HepG2 (cell line): Measurements from ENCODE around the gene DAPK1. TPM values are rescaled to one million over a fixed set of nuclear protein-coding genes. Genes with fewer than 3 reads are reported as not detected.

Experiments used
- ATAC-seq: fragments of 200-7000 bp; cut with Tn5 transposase; 3 replicates; pipeline ENCODE4 v1.9.1; 2020; ENCODE audit warnings: mild to moderate bottlenecking, moderate library complexity
- BruUV-seq: library from RNA; stranded (reverse); fragments of 400-500 nt; replicated peaks from 2 replicates; lab custom pipeline; 2021; lab: Mats Ljungman, UMichigan
- CTCF ChIA-PET: fragments of 300-600 bp; formaldehyde crosslinking; extraction: SDS; loops from one replicate; lab custom pipeline; 2021; ENCODE audit warnings: low total read pairs, inconsistent platforms, low intra/inter-chr PET ratio; lab: Yijun Ruan, JAX
- POLR2A ChIA-PET: fragments of 350-600 bp; sonication (Branson Sonifier 250); formaldehyde crosslinking; loops from one replicate; lab custom pipeline; 2020; ENCODE audit warnings: antibody characterized with exemption, inconsistent platforms; lab: Yijun Ruan, JAX
- DNase-seq: peaks from one replicate; pipeline ENCODE4 v3.0.0-alpha.2; 2015; ENCODE audit warnings: low spot score
- FAIRE-seq: peaks from 3 replicates; lab custom pipeline; 2011; peaks lifted over from hg19 to GRCh38; lab: Jason Lieb, UNC
- H2AFZ ChIP-seq: one replicate; pipeline ENCODE4 v1.6.1; 2011; ENCODE audit warnings: low read length, inconsistent platforms
- H3K27ac ChIP-seq: fragments of 300-600 bp; 3 replicates; pipeline ENCODE4 v1.8.0; 2011; ENCODE audit warnings: mixed run types, mild to moderate bottlenecking, mixed read lengths, low read length, inconsistent platforms; ENCODE audit not compliant: insufficient read depth; ENCODE audit errors: extremely low read length
- H3K27me3 ChIP-seq, 2 experiments: fragments of 200-600 bp in 1 of 2; 2 replicates in 1 of 2; 3 replicates in 1 of 2; pipeline versions ENCODE4 v1.6.0 to v1.8.0; 2011; ENCODE audit warnings: low read length in 2 of 2, mild to moderate bottlenecking in 2 of 2, moderate library complexity in 2 of 2, inconsistent platforms in 1 of 2; ENCODE audit not compliant: insufficient read depth in 2 of 2, control insufficient read depth in 1 of 2
- H3K36me3 ChIP-seq, 2 experiments: fragments of 200-600 bp in 1 of 2; replicated peaks in 1 of 2; 2 replicates in 1 of 2; 3 replicates in 1 of 2; pipeline versions ENCODE4 v1.5.1 to v1.8.0; 2011; ENCODE audit warnings: low read length in 2 of 2, inconsistent platforms in 1 of 2; ENCODE audit not compliant: insufficient read depth in 2 of 2, control insufficient read depth in 1 of 2
- H3K4me1 ChIP-seq: 2 replicates; pipeline ENCODE4 v1.5.1; 2012; ENCODE audit warnings: low read length, inconsistent platforms; ENCODE audit not compliant: insufficient read depth
- H3K4me2 ChIP-seq: 2 replicates; pipeline ENCODE4 v1.6.0; 2011; ENCODE audit warnings: low read depth, low read length, inconsistent platforms
- H3K4me3 ChIP-seq, 3 experiments: fragments of 200-600 bp in 1 of 3; sonication (generic), shearing (Covaris generic) in 1 of 3; replicated peaks in 1 of 3; 2 replicates each; pipeline ENCODE4 v1.5.1; 2011 to 2016; ENCODE audit warnings: low read length in 3 of 3, inconsistent platforms in 2 of 3, low read depth in 2 of 3, mild to moderate bottlenecking in 2 of 3, control low read depth in 1 of 3, mixed read lengths in 1 of 3; ENCODE audit not compliant: insufficient read depth in 1 of 3
- H3K79me2 ChIP-seq: one replicate; pipeline ENCODE4 v1.6.1; 2011; ENCODE audit warnings: low read length, inconsistent platforms; ENCODE audit not compliant: insufficient read depth
- H3K9ac ChIP-seq: 2 replicates; pipeline ENCODE4 v1.6.0; 2011; ENCODE audit warnings: mild to moderate bottlenecking, low read depth, low read length, inconsistent platforms; ENCODE audit not compliant: insufficient read depth
- H3K9me3 ChIP-seq: 2 replicates; pipeline ENCODE4 v1.5.1; 2012; ENCODE audit warnings: mild to moderate bottlenecking, low read length
- H4K20me1 ChIP-seq: 2 replicates; pipeline ENCODE4 v1.6.0; 2011; ENCODE audit warnings: inconsistent platforms, mild to moderate bottlenecking, low read length, moderate library complexity; ENCODE audit not compliant: insufficient read depth
- ERF ChIP-seq: IDR thresholded peaks from 2 replicates; pipeline ENCODE4 v1.6.1; 2018; ENCODE audit warnings: missing biosample characterization, missing genetic modification reagents
- HES4 ChIP-seq: sonication (generic); formaldehyde crosslinking; IDR thresholded peaks from 2 replicates; pipeline ENCODE4 v1.9.0; 2021; ENCODE audit warnings: mild to moderate bottlenecking, missing genetic modification reagents, borderline replicate concordance
- ZFYVE20 ChIP-seq: sonication (generic); formaldehyde crosslinking; IDR thresholded peaks from 2 replicates; pipeline ENCODE4 v1.8.0; 2023; ENCODE audit warnings: low read depth, mild to moderate bottlenecking, moderate library complexity, missing genetic modification reagents, borderline replicate concordance
- ZKSCAN8 ChIP-seq: IDR thresholded peaks from 2 replicates; pipeline ENCODE4 v1.6.1; 2016; ENCODE audit warnings: borderline replicate concordance, missing genetic modification reagents, missing compliant biosample characterization
- ZNF264 ChIP-seq: sonication (generic); formaldehyde crosslinking; IDR thresholded peaks from 2 replicates; pipeline ENCODE4 v1.4.0; 2020; ENCODE audit warnings: missing genetic modification reagents
- ZNF614 ChIP-seq: IDR thresholded peaks from 2 replicates; pipeline ENCODE4 v1.6.1; 2018; ENCODE audit warnings: missing biosample characterization, missing genetic modification reagents, inconsistent platforms, borderline replicate concordance
- ZNF83 ChIP-seq: sonication (generic); formaldehyde crosslinking; IDR thresholded peaks from 2 replicates; pipeline ENCODE4 v1.4.0; 2020; ENCODE audit warnings: missing genetic modification reagents, mild to moderate bottlenecking, borderline replicate concordance
- ZNF878 ChIP-seq: sonication (generic); formaldehyde crosslinking; IDR thresholded peaks from 2 replicates; pipeline ENCODE4 v1.8.1; 2023; ENCODE audit warnings: mild to moderate bottlenecking, missing genetic modification reagents, moderate library complexity
- WGBS: methylation state at CpG from one replicate; pipeline ENCODE4 v1.1.6; 2017; ENCODE audit warnings: low lambda C conversion rate; 5-methylcytosine and 5-hydroxymethylcytosine counted together
- in situ Hi-C: cut with HindIII; loops from 2 replicates; pipeline ENCODE4 v1.10.0; 2017; ENCODE audit warnings: low pct_unique_long_range_greater_than_20kb; ENCODE audit not compliant: extremely low pct_ligation_motif_present
- intact Hi-C: fragments of 100-400 bp; cut with micrococcal nuclease; formaldehyde crosslinking; loops from one replicate; pipeline ENCODE4 v1.10.0; 2022; ENCODE audit not compliant: unreplicated experiment
- polyA plus RNA-seq, 8 experiments: library from polyadenylated mRNA; depleted of rRNA in 3 of 8; stranded (reverse) in 7 of 8; unstranded in 1 of 8; fragments of >200 nt; fragmentation: Illumina TruSeq in 4 of 8; extraction: Trizol in 4 of 8; gene quantifications; 2 replicates each; pipeline versions ENCODE4 v1.2.1 to v1.2.3, GENCODE V29; 2011 to 2016; ENCODE audit warnings: low read depth in 4 of 8, missing spikeins in 1 of 8, mixed read lengths in 1 of 8; ENCODE audit not compliant: insufficient read depth in 1 of 8
- total RNA-seq, 5 experiments: library from RNA; depleted of rRNA; stranded (reverse); fragments of >200 nt; fragmentation: Illumina TruSeq; extraction: Trizol; gene quantifications; 2 replicates each; pipeline ENCODE4 v1.2.3, GENCODE V29; 2016; ENCODE audit warnings: low read depth in 1 of 5
- TF ChIP-seq, protein P1 (sequence below): sonication (generic); formaldehyde crosslinking; IDR thresholded peaks from 2 replicates; pipeline ENCODE4 v1.8.0; 2022; ENCODE audit warnings: missing genetic modification reagents, low read depth, mild to moderate bottlenecking, borderline replicate concordance
- TF ChIP-seq, protein P2 (sequence below): sonication (generic); formaldehyde crosslinking; IDR thresholded peaks from 2 replicates; pipeline ENCODE4 v1.8.0; 2022; ENCODE audit warnings: mild to moderate bottlenecking, missing genetic modification reagents, moderate library complexity
- TF ChIP-seq, protein P3 (sequence below): sonication (generic); formaldehyde crosslinking; IDR thresholded peaks from 2 replicates; pipeline ENCODE4 v1.9.0; 2022; ENCODE audit warnings: low read depth, missing genetic modification reagents
- TF ChIP-seq, protein P4 (sequence below): sonication (generic); formaldehyde crosslinking; IDR thresholded peaks from 2 replicates; pipeline ENCODE4 v1.5.1; 2020; ENCODE audit warnings: mild to moderate bottlenecking, missing genetic modification reagents
- TF ChIP-seq, protein P5 (sequence below): sonication (generic); formaldehyde crosslinking; conservative IDR thresholded peaks from 2 replicates; pipeline ENCODE4 v1.4.0; 2020; ENCODE audit warnings: missing genetic modification reagents
- TF ChIP-seq, protein P6 (sequence below): sonication (generic); formaldehyde crosslinking; IDR thresholded peaks from 2 replicates; pipeline ENCODE4 v1.8.1; 2023; ENCODE audit warnings: mild to moderate bottlenecking, moderate library complexity, missing genetic modification reagents

Gene DAPK1
- total and polyA plus RNA-seq, 2 of the 13 experiments (the other 11 are each of a cell fraction or from before 2014, with no cell fraction given) = 35.7 to 35.9 TPM

DNA sequence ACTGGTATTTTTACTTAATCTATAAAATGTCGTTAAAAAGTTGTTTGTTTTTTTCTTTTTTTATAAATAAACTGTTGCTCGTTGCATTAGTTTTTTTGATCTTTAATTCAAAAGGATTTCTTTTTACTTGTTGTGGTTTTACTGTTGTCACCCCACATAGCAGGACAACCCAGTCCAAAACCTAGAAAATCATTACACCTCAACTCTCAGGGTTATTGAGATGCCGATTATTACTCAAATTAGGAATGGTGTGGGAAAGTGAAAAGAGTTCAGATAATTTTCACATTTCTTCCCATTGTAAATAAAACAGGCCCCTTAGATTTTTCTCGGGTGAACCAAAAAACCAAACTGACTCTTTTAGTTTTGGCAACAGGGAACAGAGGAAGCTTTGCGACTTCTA lies 210.9 kb downstream of the DAPK1 start:
- in situ Hi-C loops (no loop called here), intact Hi-C loops (no loop called here)
- FAIRE-seq = no peak
- Histone ChIP-seq H3K4me1 (peaks cover 29% of the 10 kb centered on the region), H3K79me2 (no peaks in the 10 kb centered on the region), H3K36me3 (peaks cover 4 to 19% of the 10 kb centered on the region in 2 experiments; a peak in 4 of 5 replicates), H3K27me3 (no peaks in the 10 kb centered on the region), H3K27ac (no peak overlapping the region), H4K20me1 (no peaks in the 10 kb centered on the region), H3K4me3 (no peak overlapping the region), H3K9me3 (no peaks in the 10 kb centered on the region), H3K9ac (no peak overlapping the region), H2AFZ (no peak overlapping the region), H3K4me2 (no peak overlapping the region)
- ChIA-PET CTCF (no interaction called here), POLR2A (interaction anchor here (1.2 kb wide), 1 partner anchor 17 kb away, joined by 4 read pairs; the partner anchor contains the start of gene CTSL)
- no TSS peak for BruUV-seq
- no peak for ATAC-seq
- no peak for DNase-seq
- TF ChIP-seq ZNF614 (no peak), ERF (CRISPR knock-in tag) (no peak), ZFYVE20 (no peak), ZKSCAN8 (CRISPR knock-in tag) (no peak), ZNF878 (CRISPR knock-in tag) (no peak), HES4 (CRISPR knock-in tag) (no peak), ZNF83 (CRISPR knock-in tag) (no peak), ZNF264 (CRISPR knock-in tag) (no peak)
- TF ChIP-seq, protein P1, sequence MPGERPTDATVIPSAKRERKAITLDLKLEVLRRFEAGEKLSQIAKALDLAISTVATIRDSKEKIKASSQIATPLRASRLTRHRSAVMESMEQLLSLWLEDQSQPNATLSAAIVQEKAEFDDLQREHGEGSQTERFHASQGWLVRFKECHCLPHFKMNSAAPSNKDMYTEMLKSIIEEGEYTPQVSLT (CRISPR knock-in tag) = no peak
- TF ChIP-seq, protein P2, sequence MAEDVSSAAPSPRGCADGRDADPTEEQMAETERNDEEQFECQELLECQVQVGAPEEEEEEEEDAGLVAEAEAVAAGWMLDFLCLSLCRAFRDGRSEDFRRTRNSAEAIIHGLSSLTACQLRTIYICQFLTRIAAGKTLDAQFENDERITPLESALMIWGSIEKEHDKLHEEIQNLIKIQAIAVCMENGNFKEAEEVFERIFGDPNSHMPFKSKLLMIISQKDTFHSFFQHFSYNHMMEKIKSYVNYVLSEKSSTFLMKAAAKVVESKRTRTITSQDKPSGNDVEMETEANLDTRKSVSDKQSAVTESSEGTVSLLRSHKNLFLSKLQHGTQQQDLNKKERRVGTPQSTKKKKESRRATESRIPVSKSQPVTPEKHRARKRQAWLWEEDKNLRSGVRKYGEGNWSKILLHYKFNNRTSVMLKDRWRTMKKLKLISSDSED (CRISPR knock-in tag) = no peak
- TF ChIP-seq, protein P3, sequence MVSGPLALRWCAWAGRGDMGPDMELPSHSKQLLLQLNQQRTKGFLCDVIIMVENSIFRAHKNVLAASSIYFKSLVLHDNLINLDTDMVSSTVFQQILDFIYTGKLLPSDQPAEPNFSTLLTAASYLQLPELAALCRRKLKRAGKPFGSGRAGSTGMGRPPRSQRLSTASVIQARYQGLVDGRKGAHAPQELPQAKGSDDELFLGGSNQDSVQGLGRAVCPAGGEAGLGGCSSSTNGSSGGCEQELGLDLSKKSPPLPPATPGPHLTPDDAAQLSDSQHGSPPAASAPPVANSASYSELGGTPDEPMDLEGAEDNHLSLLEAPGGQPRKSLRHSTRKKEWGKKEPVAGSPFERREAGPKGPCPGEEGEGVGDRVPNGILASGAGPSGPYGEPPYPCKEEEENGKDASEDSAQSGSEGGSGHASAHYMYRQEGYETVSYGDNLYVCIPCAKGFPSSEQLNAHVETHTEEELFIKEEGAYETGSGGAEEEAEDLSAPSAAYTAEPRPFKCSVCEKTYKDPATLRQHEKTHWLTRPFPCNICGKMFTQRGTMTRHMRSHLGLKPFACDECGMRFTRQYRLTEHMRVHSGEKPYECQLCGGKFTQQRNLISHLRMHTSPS (CRISPR knock-in tag) = no peak
- TF ChIP-seq, protein P4, sequence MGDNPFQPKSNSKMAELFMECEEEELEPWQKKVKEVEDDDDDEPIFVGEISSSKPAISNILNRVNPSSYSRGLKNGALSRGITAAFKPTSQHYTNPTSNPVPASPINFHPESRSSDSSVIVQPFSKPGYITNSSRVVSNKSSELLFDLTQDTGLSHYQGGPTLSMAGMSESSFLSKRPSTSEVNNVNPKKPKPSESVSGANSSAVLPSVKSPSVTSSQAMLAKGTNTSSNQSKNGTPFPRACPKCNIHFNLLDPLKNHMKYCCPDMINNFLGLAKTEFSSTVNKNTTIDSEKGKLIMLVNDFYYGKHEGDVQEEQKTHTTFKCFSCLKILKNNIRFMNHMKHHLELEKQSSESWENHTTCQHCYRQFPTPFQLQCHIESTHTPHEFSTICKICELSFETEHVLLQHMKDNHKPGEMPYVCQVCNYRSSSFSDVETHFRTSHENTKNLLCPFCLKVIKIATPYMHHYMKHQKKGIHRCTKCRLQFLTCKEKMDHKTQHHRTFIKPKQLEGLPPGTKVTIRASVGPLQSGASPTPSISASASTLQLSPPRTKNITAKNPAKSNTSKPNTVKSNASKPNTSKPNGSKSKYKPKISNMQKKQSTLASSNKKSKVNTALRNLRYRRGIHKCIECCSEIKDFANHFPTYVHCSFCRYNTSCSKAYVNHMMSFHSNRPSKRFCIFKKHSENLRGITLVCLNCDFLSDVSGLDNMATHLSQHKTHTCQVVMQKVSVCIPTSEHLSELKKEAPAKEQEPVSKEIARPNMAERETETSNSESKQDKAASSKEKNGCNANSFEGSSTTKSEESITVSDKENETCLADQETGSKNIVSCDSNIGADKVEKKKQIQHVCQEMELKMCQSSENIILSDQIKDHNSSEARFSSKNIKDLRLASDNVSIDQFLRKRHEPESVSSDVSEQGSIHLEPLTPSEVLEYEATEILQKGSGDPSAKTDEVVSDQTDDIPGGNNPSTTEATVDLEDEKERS (CRISPR knock-in tag) = no peak
- TF ChIP-seq, protein P5, sequence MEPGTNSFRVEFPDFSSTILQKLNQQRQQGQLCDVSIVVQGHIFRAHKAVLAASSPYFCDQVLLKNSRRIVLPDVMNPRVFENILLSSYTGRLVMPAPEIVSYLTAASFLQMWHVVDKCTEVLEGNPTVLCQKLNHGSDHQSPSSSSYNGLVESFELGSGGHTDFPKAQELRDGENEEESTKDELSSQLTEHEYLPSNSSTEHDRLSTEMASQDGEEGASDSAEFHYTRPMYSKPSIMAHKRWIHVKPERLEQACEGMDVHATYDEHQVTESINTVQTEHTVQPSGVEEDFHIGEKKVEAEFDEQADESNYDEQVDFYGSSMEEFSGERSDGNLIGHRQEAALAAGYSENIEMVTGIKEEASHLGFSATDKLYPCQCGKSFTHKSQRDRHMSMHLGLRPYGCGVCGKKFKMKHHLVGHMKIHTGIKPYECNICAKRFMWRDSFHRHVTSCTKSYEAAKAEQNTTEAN (CRISPR knock-in tag) = no peak
- TF ChIP-seq, protein P6, sequence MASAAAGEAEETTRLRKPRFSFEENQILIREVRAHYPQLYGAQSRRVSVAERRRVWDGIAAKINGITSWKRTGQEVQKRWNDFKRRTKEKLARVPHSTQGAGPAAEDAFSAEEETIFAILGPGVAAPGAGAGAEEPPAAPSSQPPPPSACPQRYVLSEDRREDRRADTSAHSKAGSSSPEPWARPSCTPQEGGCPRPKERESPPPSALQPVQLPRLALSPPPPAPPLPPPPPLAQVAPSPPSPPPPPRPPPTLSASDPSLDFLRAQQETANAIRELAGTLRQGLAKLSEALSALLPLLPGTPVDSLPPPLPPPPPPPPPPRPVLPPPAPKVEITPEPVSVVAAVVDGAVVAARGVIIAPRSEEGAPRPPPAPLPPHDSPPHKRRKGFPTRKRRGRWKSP (CRISPR knock-in tag) = no peak
- 89% methylated on average over 5 of the region's 5 CpGs for WGBS
